ENCODE results near the gene CSTPP1.

The CSTPP1 gene

GRCh38 chr11:46889689-46890475 is 46.7 kb upstream of the CSTPP1 start:
- no peak for TF ChIP-seq ZNF70 (CRISPR knock-in tag; IDR thresholded peaks at IDR 0.05)
- TF ChIP-seq ISL1 (CRISPR knock-in tag; IDR thresholded peaks at IDR 0.05): no peak
- TF ChIP-seq, protein P1, sequence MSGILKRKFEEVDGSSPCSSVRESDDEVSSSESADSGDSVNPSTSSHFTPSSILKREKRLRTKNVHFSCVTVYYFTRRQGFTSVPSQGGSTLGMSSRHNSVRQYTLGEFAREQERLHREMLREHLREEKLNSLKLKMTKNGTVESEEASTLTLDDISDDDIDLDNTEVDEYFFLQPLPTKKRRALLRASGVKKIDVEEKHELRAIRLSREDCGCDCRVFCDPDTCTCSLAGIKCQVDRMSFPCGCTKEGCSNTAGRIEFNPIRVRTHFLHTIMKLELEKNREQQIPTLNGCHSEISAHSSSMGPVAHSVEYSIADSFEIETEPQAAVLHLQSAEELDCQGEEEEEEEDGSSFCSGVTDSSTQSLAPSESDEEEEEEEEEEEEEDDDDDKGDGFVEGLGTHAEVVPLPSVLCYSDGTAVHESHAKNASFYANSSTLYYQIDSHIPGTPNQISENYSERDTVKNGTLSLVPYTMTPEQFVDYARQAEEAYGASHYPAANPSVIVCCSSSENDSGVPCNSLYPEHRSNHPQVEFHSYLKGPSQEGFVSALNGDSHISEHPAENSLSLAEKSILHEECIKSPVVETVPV (CRISPR knock-in tag; IDR thresholded peaks at IDR 0.05): no peak
- TF ChIP-seq CSDC2 (CRISPR knock-in tag; IDR thresholded peaks at IDR 0.05): no peak
- TF ChIP-seq SNAI2 (CRISPR knock-in tag; IDR thresholded peaks at IDR 0.05): no peak
- no peak for TF ChIP-seq OSR1 (CRISPR knock-in tag; IDR thresholded peaks at IDR 0.05)
- TF ChIP-seq ZNF565 (CRISPR knock-in tag; conservative IDR thresholded peaks at IDR 0.05; ENCODE audit: low read depth): no peak
- no peak for TF ChIP-seq GLIS3 (CRISPR knock-in tag; IDR thresholded peaks at IDR 0.05)
- no peak for TF ChIP-seq ZFP30 (CRISPR knock-in tag; IDR thresholded peaks at IDR 0.05)
- TF ChIP-seq ZNF8 (CRISPR knock-in tag; IDR thresholded peaks at IDR 0.05): no peak
- TF ChIP-seq ESRRG (CRISPR knock-in tag; IDR thresholded peaks at IDR 0.05): no peak
- no peak for TF ChIP-seq RARB (CRISPR knock-in tag; IDR thresholded peaks at IDR 0.05)
- TF ChIP-seq, protein P2, sequence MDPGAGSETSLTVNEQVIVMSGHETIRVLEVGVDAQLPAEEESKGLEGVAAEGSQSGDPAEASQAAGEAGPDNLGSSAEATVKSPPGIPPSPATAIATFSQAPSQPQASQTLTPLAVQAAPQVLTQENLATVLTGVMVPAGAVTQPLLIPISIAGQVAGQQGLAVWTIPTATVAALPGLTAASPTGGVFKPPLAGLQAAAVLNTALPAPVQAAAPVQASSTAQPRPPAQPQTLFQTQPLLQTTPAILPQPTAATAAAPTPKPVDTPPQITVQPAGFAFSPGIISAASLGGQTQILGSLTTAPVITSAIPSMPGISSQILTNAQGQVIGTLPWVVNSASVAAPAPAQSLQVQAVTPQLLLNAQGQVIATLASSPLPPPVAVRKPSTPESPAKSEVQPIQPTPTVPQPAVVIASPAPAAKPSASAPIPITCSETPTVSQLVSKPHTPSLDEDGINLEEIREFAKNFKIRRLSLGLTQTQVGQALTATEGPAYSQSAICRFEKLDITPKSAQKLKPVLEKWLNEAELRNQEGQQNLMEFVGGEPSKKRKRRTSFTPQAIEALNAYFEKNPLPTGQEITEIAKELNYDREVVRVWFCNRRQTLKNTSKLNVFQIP (CRISPR knock-in tag; IDR thresholded peaks at IDR 0.05; ENCODE audit: borderline replicate concordance, low read depth): no peak
- no peak for TF ChIP-seq ZFP3 (CRISPR knock-in tag; IDR thresholded peaks at IDR 0.05)
- TF ChIP-seq, protein P3, sequence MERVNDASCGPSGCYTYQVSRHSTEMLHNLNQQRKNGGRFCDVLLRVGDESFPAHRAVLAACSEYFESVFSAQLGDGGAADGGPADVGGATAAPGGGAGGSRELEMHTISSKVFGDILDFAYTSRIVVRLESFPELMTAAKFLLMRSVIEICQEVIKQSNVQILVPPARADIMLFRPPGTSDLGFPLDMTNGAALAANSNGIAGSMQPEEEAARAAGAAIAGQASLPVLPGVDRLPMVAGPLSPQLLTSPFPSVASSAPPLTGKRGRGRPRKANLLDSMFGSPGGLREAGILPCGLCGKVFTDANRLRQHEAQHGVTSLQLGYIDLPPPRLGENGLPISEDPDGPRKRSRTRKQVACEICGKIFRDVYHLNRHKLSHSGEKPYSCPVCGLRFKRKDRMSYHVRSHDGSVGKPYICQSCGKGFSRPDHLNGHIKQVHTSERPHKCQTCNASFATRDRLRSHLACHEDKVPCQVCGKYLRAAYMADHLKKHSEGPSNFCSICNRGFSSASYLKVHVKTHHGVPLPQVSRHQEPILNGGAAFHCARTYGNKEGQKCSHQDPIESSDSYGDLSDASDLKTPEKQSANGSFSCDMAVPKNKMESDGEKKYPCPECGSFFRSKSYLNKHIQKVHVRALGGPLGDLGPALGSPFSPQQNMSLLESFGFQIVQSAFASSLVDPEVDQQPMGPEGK (CRISPR knock-in tag; IDR thresholded peaks at IDR 0.05; ENCODE audit: borderline replicate concordance): no peak
- TF ChIP-seq TSHZ2 (CRISPR knock-in tag; IDR thresholded peaks at IDR 0.05): no peak
- TF ChIP-seq CREB5 (CRISPR knock-in tag; IDR thresholded peaks at IDR 0.05; ENCODE audit: low read depth): no peak
- TF ChIP-seq PPARA (CRISPR knock-in tag; IDR thresholded peaks at IDR 0.05; ENCODE audit: borderline replicate concordance): no peak
- TF ChIP-seq BACH2 (CRISPR knock-in tag; IDR thresholded peaks at IDR 0.05; ENCODE audit: borderline replicate concordance): no peak
- TF ChIP-seq TCF4 (CRISPR knock-in tag; IDR thresholded peaks at IDR 0.05; ENCODE audit: borderline replicate concordance): no peak
- peak; percentile 90 for ATAC-seq

DNA sequence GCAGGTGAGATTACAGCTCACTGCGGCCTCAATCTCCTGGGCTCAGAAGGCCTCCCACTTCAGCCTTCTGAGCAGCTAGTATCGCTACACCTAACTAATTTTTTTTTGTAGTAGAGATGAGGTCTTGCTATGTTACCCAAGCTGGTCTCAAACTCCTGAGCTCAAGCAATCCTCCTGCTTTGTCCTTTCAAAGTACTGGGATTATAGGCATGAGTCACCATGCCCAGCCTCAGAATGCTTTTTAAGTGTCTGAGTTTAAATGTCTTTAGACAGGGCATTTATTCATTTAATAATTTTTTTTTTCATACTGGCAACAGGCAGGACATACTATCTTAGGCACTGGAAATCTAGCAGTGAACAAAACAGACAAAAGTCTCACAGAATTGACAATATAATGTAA is 45.9 kb upstream of the CSTPP1 start:
- TF ChIP-seq PPARA (CRISPR knock-in tag; IDR thresholded peaks at IDR 0.05; ENCODE audit: borderline replicate concordance): no peak
- no peak for TF ChIP-seq OSR1 (CRISPR knock-in tag; IDR thresholded peaks at IDR 0.05)
- TF ChIP-seq, protein P2 (CRISPR knock-in tag; IDR thresholded peaks at IDR 0.05; ENCODE audit: borderline replicate concordance, low read depth): no peak
- peak; percentile 73 for ATAC-seq
